Measurements from ENCODE around the gene C4orf54. TPM values are rescaled to one million over a fixed set of nuclear protein-coding genes. Genes with fewer than 3 reads are reported as not detected.

The C4orf54 gene
- total and polyA plus RNA-seq, 2 of the 4 experiments (the other 2 are of a cell fraction), result not detected

- ATAC-seq (ENCODE audit: low read depth), result no peak
- POLR2A ChIA-PET (ENCODE audit: unreplicated experiment), result no interaction called here
These were observed 27.6 kb downstream of the C4orf54 start for GRCh38 chr4:99629962-99630554.

More at GRCh38 chr4:99629962-99630554, 27.6 kb downstream of the C4orf54 start:
- Histone ChIP-seq H3K4me1 (ENCODE audit: control insufficient read depth, insufficient read depth, low read length) (no peaks in the 10 kb centered on the region), H3K27me3 (ENCODE audit: control insufficient read depth, insufficient read depth, low read length) (no peaks in the 10 kb centered on the region), H4K91ac (ENCODE audit: insufficient read depth, low read depth, low read length) (no peak overlapping the region), H3K4me2 (ENCODE audit: low read depth, low read length) (no peak overlapping the region), H3K36me3 (ENCODE audit: control insufficient read depth, insufficient read depth, low read length) (no peaks in the 10 kb centered on the region), H2BK5ac (ENCODE audit: low read depth, low read length, poor library complexity, severe bottlenecking) (no peak overlapping the region), H3K4ac (ENCODE audit: low read depth, low read length) (no peak overlapping the region), H4K20me1 (ENCODE audit: insufficient read depth, low read length) (no peaks in the 10 kb centered on the region), H4K8ac (ENCODE audit: low read depth in 2 of 2, low read length in 2 of 2) (no peak overlapping the region), H3K56ac (ENCODE audit: extremely low read depth, insufficient read depth, low read length) (no peak overlapping the region), H4K5ac (ENCODE audit: low read depth, low read length) (no peak overlapping the region), H3K14ac (replicated peaks; ENCODE audit: low read depth, low read length) (no peak overlapping the region), H2AFZ (replicated peaks; ENCODE audit: low read length, poor library complexity) (no peak overlapping the region), H3K27ac (ENCODE audit: insufficient read depth, low read length) (no peak overlapping the region), H3K18ac (ENCODE audit: low read depth, low read length) (no peak overlapping the region), H2BK15ac (ENCODE audit: low read depth, low read length) (no peak overlapping the region), H3K9ac (ENCODE audit: low read depth, low read length) (no peak overlapping the region), H3K4me3 (ENCODE audit: insufficient read depth, low read depth, low read length) (no peak overlapping the region), H2AK9ac (replicated peaks; ENCODE audit: low read depth, low read length, poor library complexity) (no peak overlapping the region), H2BK120ac (ENCODE audit: low read depth, low read length) (no peak overlapping the region), H2BK20ac (ENCODE audit: low read depth, low read length) (no peak overlapping the region), H3K79me1 (ENCODE audit: low read depth in 1 of 2, low read length in 2 of 2) (no peaks in the 10 kb centered on the region), H3K9me3 (ENCODE audit: control insufficient read depth, insufficient read depth, low read length) (no peaks in the 10 kb centered on the region), H3K9me1 (ENCODE audit: insufficient read depth, low read length) (no peaks in the 10 kb centered on the region), H3K23ac (ENCODE audit: low read depth, low read length) (no peak overlapping the region), H2AK5ac (ENCODE audit: low read depth, low read length) (no peak overlapping the region)
- intact Hi-C loops (cut with micrococcal nuclease) (no loop called here), dilution Hi-C loops (cut with HindIII; ENCODE audit: low sequenced_read_pairs, unreplicated experiment) (no loop called here), in situ Hi-C loops (cut with MboI; ENCODE audit: low sequenced_read_pairs) (no loop called here)
- BruUV-seq (replicated peaks), result no TSS peak
- CTCF ChIA-PET, result no interaction called here
- TF ChIP-seq MXI1 (IDR thresholded peaks at IDR 0.05; ENCODE audit: borderline replicate concordance, low read depth, low read length) (no peak), RFX5 (IDR thresholded peaks at IDR 0.05; ENCODE audit: low read depth, low read length) (no peak), CEBPB (IDR thresholded peaks at IDR 0.05; ENCODE audit: low read depth, low read length) (no peak), RCOR1 (IDR thresholded peaks at IDR 0.05; ENCODE audit: insufficient replicate concordance, low read length) (no peak), MAFK (IDR thresholded peaks at IDR 0.05; ENCODE audit: low read depth, low read length) (no peak), FOS (IDR thresholded peaks at IDR 0.05; ENCODE audit: low read depth, low read length) (no peak), POLR2A (IDR thresholded peaks at IDR 0.05; ENCODE audit: low read depth, low read length) (no peak), SMC3 (IDR thresholded peaks at IDR 0.05; ENCODE audit: low read depth, low read length) (no peak), BHLHE40 (IDR thresholded peaks at IDR 0.05; ENCODE audit: low read depth, low read length) (no peak), RAD21 (IDR thresholded peaks at IDR 0.05; ENCODE audit: low read length) (no peak), MAZ (IDR thresholded peaks at IDR 0.05; ENCODE audit: borderline replicate concordance, low read depth, low read length) (no peak), CHD1 (IDR thresholded peaks at IDR 0.05; ENCODE audit: low read depth, low read length) (no peak), NFE2L2 (IDR thresholded peaks at IDR 0.05; ENCODE audit: low read depth, low read length) (no peak)
- TF ChIP-seq, protein P1, sequence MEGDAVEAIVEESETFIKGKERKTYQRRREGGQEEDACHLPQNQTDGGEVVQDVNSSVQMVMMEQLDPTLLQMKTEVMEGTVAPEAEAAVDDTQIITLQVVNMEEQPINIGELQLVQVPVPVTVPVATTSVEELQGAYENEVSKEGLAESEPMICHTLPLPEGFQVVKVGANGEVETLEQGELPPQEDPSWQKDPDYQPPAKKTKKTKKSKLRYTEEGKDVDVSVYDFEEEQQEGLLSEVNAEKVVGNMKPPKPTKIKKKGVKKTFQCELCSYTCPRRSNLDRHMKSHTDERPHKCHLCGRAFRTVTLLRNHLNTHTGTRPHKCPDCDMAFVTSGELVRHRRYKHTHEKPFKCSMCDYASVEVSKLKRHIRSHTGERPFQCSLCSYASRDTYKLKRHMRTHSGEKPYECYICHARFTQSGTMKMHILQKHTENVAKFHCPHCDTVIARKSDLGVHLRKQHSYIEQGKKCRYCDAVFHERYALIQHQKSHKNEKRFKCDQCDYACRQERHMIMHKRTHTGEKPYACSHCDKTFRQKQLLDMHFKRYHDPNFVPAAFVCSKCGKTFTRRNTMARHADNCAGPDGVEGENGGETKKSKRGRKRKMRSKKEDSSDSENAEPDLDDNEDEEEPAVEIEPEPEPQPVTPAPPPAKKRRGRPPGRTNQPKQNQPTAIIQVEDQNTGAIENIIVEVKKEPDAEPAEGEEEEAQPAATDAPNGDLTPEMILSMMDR (conservative IDR thresholded peaks at IDR 0.05; ENCODE audit: low read depth, low read length), result no peak
- TF ChIP-seq, protein P2, sequence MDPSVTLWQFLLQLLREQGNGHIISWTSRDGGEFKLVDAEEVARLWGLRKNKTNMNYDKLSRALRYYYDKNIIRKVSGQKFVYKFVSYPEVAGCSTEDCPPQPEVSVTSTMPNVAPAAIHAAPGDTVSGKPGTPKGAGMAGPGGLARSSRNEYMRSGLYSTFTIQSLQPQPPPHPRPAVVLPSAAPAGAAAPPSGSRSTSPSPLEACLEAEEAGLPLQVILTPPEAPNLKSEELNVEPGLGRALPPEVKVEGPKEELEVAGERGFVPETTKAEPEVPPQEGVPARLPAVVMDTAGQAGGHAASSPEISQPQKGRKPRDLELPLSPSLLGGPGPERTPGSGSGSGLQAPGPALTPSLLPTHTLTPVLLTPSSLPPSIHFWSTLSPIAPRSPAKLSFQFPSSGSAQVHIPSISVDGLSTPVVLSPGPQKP (IDR thresholded peaks at IDR 0.05; ENCODE audit: borderline replicate concordance, low read depth, low read length), result no peak
- TF ChIP-seq, protein P3, sequence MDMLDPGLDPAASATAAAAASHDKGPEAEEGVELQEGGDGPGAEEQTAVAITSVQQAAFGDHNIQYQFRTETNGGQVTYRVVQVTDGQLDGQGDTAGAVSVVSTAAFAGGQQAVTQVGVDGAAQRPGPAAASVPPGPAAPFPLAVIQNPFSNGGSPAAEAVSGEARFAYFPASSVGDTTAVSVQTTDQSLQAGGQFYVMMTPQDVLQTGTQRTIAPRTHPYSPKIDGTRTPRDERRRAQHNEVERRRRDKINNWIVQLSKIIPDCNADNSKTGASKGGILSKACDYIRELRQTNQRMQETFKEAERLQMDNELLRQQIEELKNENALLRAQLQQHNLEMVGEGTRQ (IDR thresholded peaks at IDR 0.05; ENCODE audit: low read depth, low read length), result no peak
- no peak for DNase-seq

Data from IMR-90 (cell line).